ENCODE results near the gene CRCP. TPM values are rescaled to one million over a fixed set of nuclear protein-coding genes. Genes with fewer than 3 reads are reported as not detected.
"Not testable (repeated sequence)": the region's sequence is repeated elsewhere in the genome, so short reads cannot be mapped to it uniquely, and the experiment has no call there.

The CRCP gene
- total RNA-seq, 5 donors from 2014 or later (not counting 1 experiment from before 2014, with no cell fraction given), result 29.9 to 33.7 (median 31.6) TPM

- H3K27ac Mint-ChIP-seq, result no peak overlapping the region
- ChIA-PET POLR2A (no interaction called here), CTCF (no interaction called here)
- Histone ChIP-seq H3K4me3 (ENCODE audit: control insufficient read depth in 1 of 2, extremely low read depth in 1 of 2, low read length in 1 of 2) (no peak overlapping the region), H3K27ac (ENCODE audit: low read length) (no peak overlapping the region), H3K9me3 (no peaks in the 10 kb centered on the region), H3K27me3 (replicated peaks in 1 of 2; ENCODE audit: control insufficient read depth in 2 of 2, extremely low read depth in 1 of 2, insufficient read depth in 2 of 2, low read length in 1 of 2) (no peaks in the 10 kb centered on the region), H3K4me1 (ENCODE audit: control insufficient read depth in 1 of 2, extremely low read depth in 1 of 2, insufficient read depth in 2 of 2, low read length in 2 of 2) (no peaks in the 10 kb centered on the region), H3K36me3 (ENCODE audit: control insufficient read depth in 2 of 2, extremely low read depth in 1 of 2, insufficient read depth in 1 of 2, low read length in 1 of 2) (no peaks in the 10 kb centered on the region)
- H3K36me3 Mint-ChIP-seq, result no peaks in the 10 kb centered on the region
- H3K27me3 Mint-ChIP-seq, result no peaks in the 10 kb centered on the region
- ATAC-seq (replicated peaks in 1 of 4) (no peak), DNase-seq (no peak)
- 97% methylated on average over 14 of the region's 19 CpGs for WGBS (ENCODE audit: insufficient coverage)
- H3K4me1 Mint-ChIP-seq, result no peaks in the 10 kb centered on the region
- H3K9me3 Mint-ChIP-seq, result no peaks in the 10 kb centered on the region
- H3K4me3 Mint-ChIP-seq, result no peak overlapping the region
Observed at GRCh38 chr7:66092654-66093053, 22.0 kb upstream of the CRCP start.

- Mint-ChIP-seq H3K36me3 (no peaks in the 10 kb centered on the region), H3K27ac (no peak overlapping the region), H3K4me1 (peaks cover 6 to 7% (median 6%) of the 10 kb centered on the region in 3 donors), H3K27me3 (no peaks in the 10 kb centered on the region), H3K9me3 (no peaks in the 10 kb centered on the region), H3K4me3 (no peak overlapping the region)
- no CpG with 5 or more reads among the region's 4 CpGs for WGBS (ENCODE audit: insufficient coverage)
- no peak for DNase-seq
- Histone ChIP-seq H3K4me3 (ENCODE audit: control insufficient read depth in 1 of 2, extremely low read depth in 1 of 2, low read length in 1 of 2) (no peak overlapping the region), H3K4me1 (ENCODE audit: control insufficient read depth in 1 of 2, extremely low read depth in 1 of 2, insufficient read depth in 2 of 2, low read length in 2 of 2) (peaks cover 0 to 7% of the 10 kb centered on the region in 2 experiments), H3K9me3 (no peaks in the 10 kb centered on the region), H3K27ac (ENCODE audit: low read length) (no peak overlapping the region), H3K36me3 (ENCODE audit: control insufficient read depth in 2 of 2, extremely low read depth in 1 of 2, insufficient read depth in 1 of 2, low read length in 1 of 2) (no peaks in the 10 kb centered on the region), H3K27me3 (replicated peaks in 1 of 2; ENCODE audit: control insufficient read depth in 2 of 2, extremely low read depth in 1 of 2, insufficient read depth in 2 of 2, low read length in 1 of 2) (no peaks in the 10 kb centered on the region)
- ChIA-PET CTCF (interaction anchor here (0.5 to 0.6 kb wide), 2 partner anchors 59 to 371 kb away, joined by 3 read pairs; no protein-coding TSS in a partner anchor), POLR2A (interaction anchor here in 1 of 2 donors (0.6 kb wide), 1 partner anchor 18 kb away, joined by 4 read pairs; no protein-coding TSS in a partner anchor)
- no peak for ATAC-seq (replicated peaks in 1 of 4)
Observed at GRCh38 chr7:66095010-66095409, 19.6 kb upstream of the CRCP start.

DNA sequence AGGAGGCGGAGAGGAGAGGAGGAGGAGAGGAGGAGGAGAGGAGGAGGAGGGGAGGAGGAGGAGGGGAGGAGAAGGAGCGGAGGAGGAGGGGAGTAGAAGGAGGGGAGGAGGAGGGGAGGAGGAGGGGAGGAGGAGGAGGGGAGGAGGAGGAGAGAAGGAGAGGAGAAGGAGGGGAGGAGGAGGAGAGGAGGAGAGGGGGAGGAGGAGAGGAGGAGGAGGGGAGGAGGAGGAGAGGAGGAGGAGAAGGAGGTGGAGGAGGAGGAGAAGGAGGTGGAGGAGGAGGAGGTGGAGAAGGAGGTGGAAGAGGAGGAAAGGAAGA lies 15.5 kb upstream of the CRCP start:
- H3K4me3 Mint-ChIP-seq, result peak overlapping the region in 1 of 3 donors; percentile 87
- no peak overlapping the region for H3K27ac Mint-ChIP-seq
- Histone ChIP-seq H3K4me3 (ENCODE audit: control insufficient read depth in 1 of 2, extremely low read depth in 1 of 2, low read length in 1 of 2) (no peak overlapping the region), H3K27ac (ENCODE audit: low read length) (no peak overlapping the region), H3K36me3 (ENCODE audit: control insufficient read depth in 2 of 2, extremely low read depth in 1 of 2, insufficient read depth in 1 of 2, low read length in 1 of 2) (no peaks in the 10 kb centered on the region), H3K27me3 (replicated peaks in 1 of 2; ENCODE audit: control insufficient read depth in 2 of 2, extremely low read depth in 1 of 2, insufficient read depth in 2 of 2, low read length in 1 of 2) (no peaks in the 10 kb centered on the region), H3K4me1 (ENCODE audit: control insufficient read depth in 1 of 2, extremely low read depth in 1 of 2, insufficient read depth in 2 of 2, low read length in 2 of 2) (peaks cover 0 to 17% of the 10 kb centered on the region in 2 experiments), H3K9me3 (no peaks in the 10 kb centered on the region)
- ChIA-PET POLR2A (no interaction called here), CTCF (no interaction called here)
- H3K4me1 Mint-ChIP-seq, result peaks cover 8 to 12% (median 11%) of the 10 kb centered on the region in 3 donors
- no peaks in the 10 kb centered on the region for H3K36me3 Mint-ChIP-seq
- H3K27me3 Mint-ChIP-seq, result no peaks in the 10 kb centered on the region
- ATAC-seq (replicated peaks in 1 of 4) (no peak), DNase-seq (no peak)
- WGBS (ENCODE audit: insufficient coverage), result no CpG with 5 or more reads among the region's 2 CpGs
- H3K9me3 Mint-ChIP-seq, result no peaks in the 10 kb centered on the region

GRCh38 chr7:66099551-66100407 lies 14.9 kb upstream of the CRCP start:
- Mint-ChIP-seq H3K27ac (peak overlapping the region; percentile 91 to 96), H3K9me3 (no peaks in the 10 kb centered on the region), H3K27me3 (no peaks in the 10 kb centered on the region), H3K4me3 (peak overlapping the region; percentile 77 to 87 (median 79)), H3K36me3 (no peaks in the 10 kb centered on the region), H3K4me1 (peaks cover 8 to 12% (median 11%) of the 10 kb centered on the region in 3 donors)
- DNase-seq (peak in 23 of 35 experiments; percentile 5 to 42 (median 16)), ATAC-seq (replicated peaks in 1 of 4) (peak; percentile 81 to 88 (median 87))
- H3K9me3 ChIP-seq, result no peaks in the 10 kb centered on the region
- H3K27ac ChIP-seq (ENCODE audit: low read length), result peak overlapping the region; percentile 59
- under 1% methylated on average over 15 of the region's 15 CpGs for WGBS (ENCODE audit: insufficient coverage)
- H3K36me3 ChIP-seq (ENCODE audit: control insufficient read depth in 2 of 2, extremely low read depth in 1 of 2, insufficient read depth in 1 of 2, low read length in 1 of 2), result no peaks in the 10 kb centered on the region
- peaks cover 0 to 17% of the 10 kb centered on the region in 2 experiments for H3K4me1 ChIP-seq (ENCODE audit: control insufficient read depth in 1 of 2, extremely low read depth in 1 of 2, insufficient read depth in 2 of 2, low read length in 2 of 2)
- H3K27me3 ChIP-seq (replicated peaks in 1 of 2; ENCODE audit: control insufficient read depth in 2 of 2, extremely low read depth in 1 of 2, insufficient read depth in 2 of 2, low read length in 1 of 2), result no peaks in the 10 kb centered on the region
- POLR2A ChIA-PET, result no interaction called here
- CTCF ChIA-PET, result interaction anchor here in 1 of 2 donors (0.6 kb wide), 1 partner anchor 79 kb away, joined by 5 read pairs; no protein-coding TSS in a partner anchor
- peak overlapping the region; percentile 49 to 55 for H3K4me3 ChIP-seq (ENCODE audit: control insufficient read depth in 1 of 2, extremely low read depth in 1 of 2, low read length in 1 of 2)

DNA sequence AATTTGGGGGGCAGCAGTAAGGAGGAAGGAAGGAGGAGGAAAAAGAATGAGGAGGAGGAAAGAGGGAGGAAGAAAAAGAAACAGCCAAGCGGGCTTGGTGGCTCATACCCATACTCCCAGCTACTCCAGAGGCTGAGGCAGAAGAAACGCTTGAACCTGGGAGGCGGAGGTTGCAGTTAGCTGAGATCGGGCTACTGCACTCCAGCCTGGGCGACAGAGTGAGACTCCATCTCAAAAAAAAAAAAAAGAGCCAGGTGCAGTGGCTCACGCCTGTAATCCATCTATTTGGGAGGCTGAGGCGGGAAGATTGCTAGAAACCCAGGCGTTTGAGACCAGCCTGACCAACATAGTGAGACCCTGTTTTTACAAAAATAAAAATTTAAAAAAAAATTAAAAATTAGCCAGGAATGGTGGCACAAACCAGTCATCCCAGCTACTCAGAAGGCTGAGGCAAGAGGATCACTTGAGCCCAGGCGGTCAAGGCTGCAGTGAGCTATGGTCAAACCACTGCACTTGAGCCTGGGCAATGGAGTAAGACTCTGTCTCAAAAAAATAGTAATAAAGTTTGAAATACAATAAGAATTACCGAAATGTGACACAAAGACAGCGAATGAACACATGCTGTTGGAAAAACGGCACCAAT lies 14.1 kb upstream of the CRCP start:
- no peak for DNase-seq
- Mint-ChIP-seq H3K27me3 (no peaks in the 10 kb centered on the region), H3K27ac (peak overlapping the region; percentile 91 to 96), H3K9me3 (no peaks in the 10 kb centered on the region), H3K4me1 (peaks cover 11 to 12% (median 11%) of the 10 kb centered on the region in 3 donors), H3K4me3 (peak overlapping the region; percentile 77 to 87 (median 79)), H3K36me3 (no peaks in the 10 kb centered on the region)
- no peak for ATAC-seq (replicated peaks in 1 of 4)
- POLR2A ChIA-PET, result no interaction called here
- CTCF ChIA-PET, result interaction anchor here in 1 of 2 donors (0.6 kb wide), 1 partner anchor 78 kb away, joined by 5 read pairs; no protein-coding TSS in a partner anchor
- peak overlapping the region; percentile 59 for H3K27ac ChIP-seq (ENCODE audit: low read length)
- whole genome bisulfite sequencing (ENCODE audit: insufficient coverage), result 82% methylated on average over 5 of the region's 12 CpGs
- H3K27me3 ChIP-seq (replicated peaks in 1 of 2; ENCODE audit: control insufficient read depth in 2 of 2, extremely low read depth in 1 of 2, insufficient read depth in 2 of 2, low read length in 1 of 2), result no peaks in the 10 kb centered on the region
- no peaks in the 10 kb centered on the region for H3K9me3 ChIP-seq
- H3K36me3 ChIP-seq (ENCODE audit: control insufficient read depth in 2 of 2, extremely low read depth in 1 of 2, insufficient read depth in 1 of 2, low read length in 1 of 2), result no peaks in the 10 kb centered on the region
- peak overlapping the region in 1 of 2 donors; percentile 49 for H3K4me3 ChIP-seq (ENCODE audit: control insufficient read depth in 1 of 2, extremely low read depth in 1 of 2, low read length in 1 of 2)
- H3K4me1 ChIP-seq (ENCODE audit: control insufficient read depth in 1 of 2, extremely low read depth in 1 of 2, insufficient read depth in 2 of 2, low read length in 2 of 2), result peaks cover 0 to 17% of the 10 kb centered on the region in 2 experiments

DNA sequence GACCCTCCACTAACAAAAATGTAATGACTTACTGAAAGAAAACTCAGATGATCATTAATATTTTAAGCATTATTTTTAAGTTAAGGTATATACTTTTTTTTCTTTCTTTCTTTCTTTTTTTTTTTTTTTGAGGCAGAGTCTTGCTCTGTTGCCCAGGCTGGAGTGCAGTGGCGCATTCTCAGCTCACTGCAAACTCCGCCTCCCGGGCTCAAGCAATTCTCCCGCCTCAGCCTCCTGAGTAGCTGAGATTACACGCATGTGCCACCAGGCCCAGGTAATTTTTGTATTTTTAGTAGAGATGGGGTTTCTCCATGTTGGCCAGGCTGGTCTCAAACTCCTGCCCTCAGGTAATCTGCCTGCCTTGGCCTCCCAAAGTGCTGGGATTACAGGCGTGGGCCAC lies 12.5 kb upstream of the CRCP start:
- H3K4me1 ChIP-seq (ENCODE audit: control insufficient read depth in 1 of 2, extremely low read depth in 1 of 2, insufficient read depth in 2 of 2, low read length in 2 of 2), result peaks cover 0 to 17% of the 10 kb centered on the region in 2 experiments
- H3K4me3 Mint-ChIP-seq; DNase-seq; H3K27me3 ChIP-seq (replicated peaks in 1 of 2; ENCODE audit: control insufficient read depth in 2 of 2, extremely low read depth in 1 of 2, insufficient read depth in 2 of 2, low read length in 1 of 2); H3K36me3 ChIP-seq (ENCODE audit: control insufficient read depth in 2 of 2, extremely low read depth in 1 of 2, insufficient read depth in 1 of 2, low read length in 1 of 2); H3K9me3 ChIP-seq; ATAC-seq (replicated peaks in 1 of 4); H3K36me3 Mint-ChIP-seq; H3K9me3 Mint-ChIP-seq; H3K4me3 ChIP-seq (ENCODE audit: control insufficient read depth in 1 of 2, extremely low read depth in 1 of 2, low read length in 1 of 2); H3K27ac ChIP-seq (ENCODE audit: low read length); H3K27me3 Mint-ChIP-seq; H3K27ac Mint-ChIP-seq: not testable (repeated sequence)
- 100% methylated on average over 3 of the region's 6 CpGs for WGBS (ENCODE audit: insufficient coverage)
- ChIA-PET CTCF (interaction anchor here in 1 of 2 donors (0.7 kb wide), 1 partner anchor 151 kb away, joined by 4 read pairs; no protein-coding TSS in a partner anchor), POLR2A (interaction anchor here in 1 of 2 donors (0.7 kb wide), 1 partner anchor 99 kb away, joined by 4 read pairs; no protein-coding TSS in a partner anchor)
- peaks cover 11 to 12% (median 11%) of the 10 kb centered on the region in 3 donors for H3K4me1 Mint-ChIP-seq
